Body of pancreas (tissue), 4 donors: ENCODE data around the gene CHD6. TPM values are rescaled to one million over a fixed set of nuclear protein-coding genes. Genes with fewer than 3 reads are reported as not detected.

ENCODE experiments used
- ATAC-seq: fragments of 150-250 bp; one replicate; pipeline ENCODE4 v1.9.1; 2016
- DNase-seq, 4 donors: peaks; one replicate each; pipeline ENCODE4 v3.0.0-alpha.2; 2019
- H3K27ac ChIP-seq, 4 donors: fragments of 200-600 bp; sonication (generic); 1 replicate in 3 of 4; 2 replicates in 1 of 4; pipeline versions ENCODE4 v1.5.1 to v1.6.1; 2016 to 2019; ENCODE audit warnings: mild to moderate bottlenecking in 1 of 4, mixed read lengths in 1 of 4, moderate library complexity in 1 of 4
- H3K27me3 ChIP-seq, 2 donors: fragments of 200-600 bp; sonication (generic); one replicate each; pipeline ENCODE4 v1.6.0; 2016; ENCODE audit warnings: mild to moderate bottlenecking in 1 of 2
- H3K36me3 ChIP-seq, 2 donors: fragments of 200-600 bp; sonication (generic); replicated peaks in 1 of 2; 2 replicates each; pipeline ENCODE4 v1.5.1; 2016; ENCODE audit warnings: low read depth in 2 of 2; ENCODE audit not compliant: insufficient read depth in 1 of 2
- H3K4me1 ChIP-seq: fragments of 200-600 bp; sonication (generic); one replicate; pipeline ENCODE4 v1.6.0; 2016
- H3K4me3 ChIP-seq, 2 donors: fragments of 200-600 bp; sonication (generic); 1 replicate in 1 of 2; 2 replicates in 1 of 2; pipeline ENCODE4 v1.5.1; 2016 to 2019
- H3K9me3 ChIP-seq, 3 donors: fragments of 200-600 bp; sonication (generic); 1 replicate in 2 of 3; 2 replicates in 1 of 3; pipeline ENCODE4 v1.5.1; 2016
- CTCF ChIP-seq, 7 experiments: fragments of 450-650 bp in 4 of 7; fragments of 200-600 bp in 3 of 7; sonication (generic) in 3 of 7; IDR thresholded peaks; one replicate each; pipeline ENCODE4 v1.5.1; 2016 to 2019; ENCODE audit warnings: antibody characterized with exemption in 7 of 7
- POLR2A ChIP-seq, 3 donors: fragments of 450-650 bp; IDR thresholded peaks; one replicate each; pipeline ENCODE4 v1.6.1; 2016; ENCODE audit warnings: antibody characterized with exemption in 3 of 3, mild to moderate bottlenecking in 2 of 3
- WGBS, 2 donors: methylation state at CpG; one replicate each; pipeline ENCODE4 v1.1.5; 2017; 5-methylcytosine and 5-hydroxymethylcytosine counted together
- intact Hi-C: fragments of 100-400 bp; cut with DNase I; formaldehyde crosslinking; loops from one replicate; pipeline ENCODE4 v1.15.1; 2023
- total RNA-seq, 2 donors: library from RNA; depleted of rRNA; stranded (reverse); fragments of >200 nt; gene quantifications; one replicate each; pipeline ENCODE4 v1.1.0, GENCODE V29; 2016

The CHD6 gene
- total RNA-seq, 2 donors from 2014 or later: 21.8 to 43.5 TPM

GRCh38 chr20:41426086-41426830, 191.9 kb downstream of the CHD6 start:
- intact Hi-C loops: no loop called here
- Histone ChIP-seq H3K36me3 (peaks cover 0 to 9% of the 10 kb centered on the region in 2 donors), H3K9me3 (no peaks in the 10 kb centered on the region), H3K4me1 (no peaks in the 10 kb centered on the region), H3K4me3 (no peak overlapping the region), H3K27ac (no peak overlapping the region), H3K27me3 (no peaks in the 10 kb centered on the region)
- WGBS, 2 donors: 93 to 94% methylated on average over 11 of the region's 11 CpGs
- ATAC-seq (no peak), DNase-seq (no peak)
- no peak for TF ChIP-seq CTCF (IDR thresholded peaks at IDR 0.05)
- no peak for TF ChIP-seq POLR2A (IDR thresholded peaks at IDR 0.05)

- DNase-seq: no peak
Observed at GRCh38 chr20:41425180-41425884, 192.8 kb downstream of the CHD6 start.

DNA sequence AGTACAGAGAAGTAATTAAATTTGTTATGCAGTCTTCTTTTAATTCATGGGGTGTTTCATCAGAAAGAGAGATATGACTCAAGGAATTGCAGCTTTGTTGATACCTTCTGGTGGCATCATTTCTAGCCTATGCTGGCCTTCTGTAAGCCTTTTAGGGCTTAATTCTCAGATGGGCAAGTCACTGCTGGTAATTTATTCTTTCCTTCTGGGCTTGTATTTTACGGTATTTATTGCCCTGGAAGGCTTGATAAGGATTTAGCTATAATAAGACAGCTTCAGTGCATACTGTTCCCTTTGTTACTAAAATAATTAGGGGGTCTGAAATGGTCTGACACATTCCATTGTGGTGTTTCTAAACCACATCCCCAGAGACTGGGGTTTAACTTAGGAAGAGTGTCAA, 193.6 kb downstream of the CHD6 start:
- no peak for ATAC-seq
- intact Hi-C loops: no loop called here
- no peak overlapping the region for H3K27ac ChIP-seq
- WGBS, 2 donors: 69 to 75% methylated on average over 1 of the region's 1 CpG
- no peak overlapping the region for H3K4me3 ChIP-seq
- no peaks in the 10 kb centered on the region for H3K9me3 ChIP-seq
- no peak for DNase-seq
- TF ChIP-seq CTCF (IDR thresholded peaks at IDR 0.05): no peak
- TF ChIP-seq POLR2A (IDR thresholded peaks at IDR 0.05): no peak
- no peaks in the 10 kb centered on the region for H3K4me1 ChIP-seq
- peaks cover 0 to 7% of the 10 kb centered on the region in 2 donors for H3K36me3 ChIP-seq
- no peaks in the 10 kb centered on the region for H3K27me3 ChIP-seq

More at GRCh38 chr20:41425180-41425884, 192.8 kb downstream of the CHD6 start:
- H3K27ac ChIP-seq: peak overlapping the region in 1 of 4 donors; percentile 34
- H3K9me3 ChIP-seq: no peaks in the 10 kb centered on the region
- no peak for ATAC-seq
- peaks cover 0 to 9% of the 10 kb centered on the region in 2 donors for H3K36me3 ChIP-seq
- H3K27me3 ChIP-seq: no peaks in the 10 kb centered on the region
- WGBS, 2 donors: 62 to 65% methylated on average over 10 of the region's 10 CpGs
- H3K4me3 ChIP-seq: no peak overlapping the region
- no peaks in the 10 kb centered on the region for H3K4me1 ChIP-seq
- no peak for TF ChIP-seq POLR2A (IDR thresholded peaks at IDR 0.05)
- TF ChIP-seq CTCF (IDR thresholded peaks at IDR 0.05): no peak
- intact Hi-C loops: no loop called here

DNA sequence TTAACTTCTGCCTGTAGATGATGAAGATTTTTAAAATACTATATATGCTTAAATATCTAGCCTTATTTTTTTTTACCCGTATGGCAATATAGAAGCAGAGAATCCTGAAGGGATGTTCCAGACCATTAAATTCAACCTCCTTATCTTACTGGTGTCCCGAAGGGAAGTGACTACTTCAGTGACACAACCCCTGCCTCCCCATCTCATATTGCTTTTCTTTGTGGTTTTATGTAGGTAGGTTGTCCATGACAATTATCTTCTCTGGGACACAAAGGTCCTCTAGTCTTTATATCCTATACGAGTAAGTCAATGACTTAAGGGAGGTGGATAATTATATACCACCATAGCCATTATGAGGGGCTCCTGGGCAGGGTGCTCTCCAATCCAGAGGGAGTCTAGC, 194.2 kb downstream of the CHD6 start:
- Histone ChIP-seq H3K27me3 (no peaks in the 10 kb centered on the region), H3K9me3 (no peaks in the 10 kb centered on the region), H3K4me1 (no peaks in the 10 kb centered on the region), H3K4me3 (no peak overlapping the region), H3K27ac (no peak overlapping the region), H3K36me3 (peaks cover 0 to 7% of the 10 kb centered on the region in 2 donors)
- intact Hi-C loops: no loop called here
- TF ChIP-seq CTCF (IDR thresholded peaks at IDR 0.05): no peak
- TF ChIP-seq POLR2A (IDR thresholded peaks at IDR 0.05): no peak
- ATAC-seq (no peak), DNase-seq (no peak)
- 88 to 96% methylated on average over 3 of the region's 3 CpGs for WGBS, 2 donors
